ENCODE measurements around the gene SLC25A23. TPM values are rescaled to one million over a fixed set of nuclear protein-coding genes. Genes with fewer than 3 reads are reported as not detected.

The SLC25A23 gene
- total and polyA plus RNA-seq, 9 of the 15 experiments (the other 6 are each of a cell fraction or from before 2014, with no cell fraction given): 6.1 to 72.0 (median 26.6) TPM

DNA sequence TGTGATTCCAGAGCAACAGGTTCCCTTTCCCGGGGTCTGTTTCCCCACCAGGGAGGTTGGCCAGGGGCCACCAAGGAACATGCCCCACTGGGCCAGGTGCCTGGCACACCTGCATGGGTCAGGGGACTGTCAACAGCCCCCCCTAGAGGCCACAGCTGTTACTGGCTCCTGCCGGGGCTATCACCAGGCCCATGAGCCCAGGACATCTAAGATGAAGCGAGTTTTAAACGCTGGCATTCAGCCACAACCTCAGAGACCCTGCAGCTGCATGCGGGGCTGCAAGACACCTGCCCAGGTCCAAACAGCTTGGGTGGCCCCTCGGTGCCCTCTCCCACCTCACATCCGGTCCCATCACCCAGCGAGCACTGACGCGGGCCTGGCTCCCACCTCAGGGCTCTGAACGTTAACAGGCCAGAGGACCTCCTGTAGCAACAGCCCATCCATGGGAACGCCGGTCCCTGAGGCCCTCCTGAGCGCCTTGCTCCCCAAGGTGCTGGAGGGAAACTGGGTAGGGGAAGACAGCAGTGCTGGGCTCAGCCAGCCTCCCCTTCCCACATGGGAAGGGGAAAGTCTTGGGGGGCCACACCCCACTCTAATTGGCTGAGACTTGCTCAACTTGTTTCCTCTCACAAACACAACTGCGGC, 47.0 kb downstream of the SLC25A23 start (continued):
- TF ChIP-seq ETS2 (tag; IDR thresholded peaks at IDR 0.05; ENCODE audit: borderline replicate concordance, poor library complexity, severe bottlenecking): no peak
- no peak for TF ChIP-seq NFE2L1 (tag; IDR thresholded peaks at IDR 0.05; ENCODE audit: borderline replicate concordance, low read depth)
- TF ChIP-seq GABPB2 (CRISPR knock-in tag; conservative IDR thresholded peaks at IDR 0.05): no peak
- TF ChIP-seq CTCFL (IDR thresholded peaks at IDR 0.05; ENCODE audit: borderline replicate concordance, insufficient read depth, low read depth, low read length, poor library complexity, severe bottlenecking): peak; percentile 41
- no peak for TF ChIP-seq RFX1 (IDR thresholded peaks at IDR 0.05)
- no peak for TF ChIP-seq EZH2 (IDR thresholded peaks at IDR 0.05; ENCODE audit: borderline replicate concordance, low read depth, low read length)

DNA sequence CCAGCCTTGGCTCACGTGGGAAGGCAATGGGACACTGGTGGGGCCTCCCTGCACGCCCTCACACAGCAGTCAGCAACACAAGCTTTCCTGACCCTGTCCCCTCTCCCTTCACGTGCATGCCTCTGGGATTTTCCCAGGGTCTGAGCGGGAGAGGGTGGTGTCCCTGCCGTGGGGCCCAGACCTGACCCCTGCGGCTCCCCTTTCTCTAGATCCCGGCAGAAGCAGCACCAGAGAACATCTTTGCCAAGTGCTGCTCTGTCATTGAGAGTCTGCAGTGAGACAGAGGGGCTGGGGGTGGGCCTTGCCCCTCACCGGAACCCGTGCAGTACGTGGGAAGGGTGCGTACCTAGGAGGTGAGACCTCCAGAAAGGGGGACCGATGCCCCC, 47.5 kb downstream of the SLC25A23 start:
- BruUV-seq (replicated peaks): no TSS peak
- no peak overlapping the region for H3K27ac ChIP-seq (ENCODE audit: extremely low read depth, low read depth, low read length)
- peak; percentile 40 for TF ChIP-seq SIRT6 (IDR thresholded peaks at IDR 0.05; ENCODE audit: low read depth, low read length)
- peak; percentile 73 for TF ChIP-seq POLR2G (IDR thresholded peaks at IDR 0.05; ENCODE audit: low read depth, low read length)
- no peak for TF ChIP-seq PHF21A (IDR thresholded peaks at IDR 0.05; ENCODE audit: borderline replicate concordance, low read depth)
- H4K20me1 ChIP-seq (replicated peaks; ENCODE audit: control insufficient read depth, insufficient read depth, low read length): peaks cover 2% of the 10 kb centered on the region; the same call in 1 of the 2 replicates
- no peaks in the 10 kb centered on the region for H3K9me1 ChIP-seq (ENCODE audit: control insufficient read depth, insufficient read depth, low read length)
- POLR2A ChIA-PET: interaction anchor here (1.0 to 2.5 kb wide), 2 partner anchors 12 to 40 kb away, joined by 3 to 16 read pairs; partner anchors contain the start of genes ALKBH7 and KHSRP
- peak; percentile 13; the same call in 2 of the 3 replicates for ATAC-seq
- H3K9me3 ChIP-seq (replicated peaks; ENCODE audit: control insufficient read depth, insufficient read depth, low read depth, low read length): no peaks in the 10 kb centered on the region
- no peak overlapping the region for H3K4me2 ChIP-seq (ENCODE audit: insufficient read depth, low read length)
- H3K27me3 ChIP-seq (ENCODE audit: control insufficient read depth in 2 of 2, insufficient read depth in 2 of 2, low read length in 2 of 2): no peaks in the 10 kb centered on the region
- H2AFZ ChIP-seq (ENCODE audit: low read depth, low read length): no peak overlapping the region
- peak overlapping the region in 1 of 2 experiments; percentile 55; a peak in 1 of 4 replicates for H3K9ac ChIP-seq (ENCODE audit: insufficient read depth in 1 of 2, low read depth in 2 of 2, low read length in 2 of 2)
- WGBS (ENCODE audit: insufficient coverage, low coverage, missing lambda C conversion rate): 77% methylated on average over 11 of the region's 12 CpGs
- in situ Hi-C loops (cut with MboI): no loop called here
- DNase-seq (ENCODE audit: extremely low read depth in 1 of 4, low spot score in 3 of 4): peak in 1 of 4 experiments; percentile 6
- no peaks in the 10 kb centered on the region for H3K79me2 ChIP-seq (ENCODE audit: control insufficient read depth, insufficient read depth, low read length)
- CTCF ChIA-PET (ENCODE audit: low intra/inter-chr PET ratio): no interaction called here
- intact Hi-C loops (cut with micrococcal nuclease): no loop called here
- H3K36me3 ChIP-seq (ENCODE audit: control insufficient read depth, insufficient read depth, low read length): peaks cover 37% of the 10 kb centered on the region; the same call in 1 of the 3 replicates
- no peak for FAIRE-seq
- H3K4me1 ChIP-seq (replicated peaks in 1 of 2; ENCODE audit: control insufficient read depth in 2 of 2, insufficient read depth in 2 of 2, low read length in 2 of 2): peaks cover 0 to 36% of the 10 kb centered on the region in 2 experiments; a peak in 2 of 5 replicates
- H3K4me3 ChIP-seq: no peak overlapping the region

Measured in K562 (cell line).